Stimulated activated naive B cell treated with anti-CD40 and anti-IgM and Interleukin-4, amounts not matched to agents 10 μg/mL and 1 μg/mL and 100 μg/mL, for 72 hours (primary cell): Measurements from ENCODE around the gene NFE2L1.
A peak's percentile ranks its signal among the peaks of the same experiment; 100 is the strongest.
"Not testable (repeated sequence)": the region's sequence is repeated elsewhere in the genome, so short reads cannot be mapped to it uniquely, and the experiment has no call there.

ENCODE experiments used
- ATAC-seq, 2 donors: fragments of 150-1000 bp; cut with Tn5 transposase; replicated peaks; 2 replicates each; pipeline ENCODE4 v1.10.0; 2021; ENCODE audit warnings: moderate library complexity in 1 of 2
- DNase-seq: peaks from one replicate; pipeline ENCODE4 v3.0.0; 2021
- H3K27ac Mint-ChIP-seq: one replicate; pipeline ENCODE4 v1.8.0; 2022; ENCODE audit warnings: mild to moderate bottlenecking, mixed read lengths
- H3K27me3 Mint-ChIP-seq, 2 donors: one replicate each; pipeline ENCODE4 v1.8.0; 2022; ENCODE audit warnings: mixed read lengths in 2 of 2
- H3K36me3 Mint-ChIP-seq, 2 donors: one replicate each; pipeline ENCODE4 v1.8.0; 2022; ENCODE audit warnings: mixed read lengths in 2 of 2, mild to moderate bottlenecking in 1 of 2
- H3K4me1 Mint-ChIP-seq, 2 donors: one replicate each; pipeline ENCODE4 v1.8.0; 2022; ENCODE audit warnings: mixed read lengths in 2 of 2, mild to moderate bottlenecking in 1 of 2
- H3K4me3 Mint-ChIP-seq, 2 donors: one replicate each; pipeline ENCODE4 v1.8.0; 2022; ENCODE audit warnings: mild to moderate bottlenecking in 2 of 2, mixed read lengths in 2 of 2, moderate library complexity in 1 of 2
- H3K9me3 Mint-ChIP-seq, 2 donors: one replicate each; pipeline ENCODE4 v1.8.0; 2022; ENCODE audit warnings: mixed read lengths in 2 of 2, mild to moderate bottlenecking in 1 of 2

Gene NFE2L1

DNA sequence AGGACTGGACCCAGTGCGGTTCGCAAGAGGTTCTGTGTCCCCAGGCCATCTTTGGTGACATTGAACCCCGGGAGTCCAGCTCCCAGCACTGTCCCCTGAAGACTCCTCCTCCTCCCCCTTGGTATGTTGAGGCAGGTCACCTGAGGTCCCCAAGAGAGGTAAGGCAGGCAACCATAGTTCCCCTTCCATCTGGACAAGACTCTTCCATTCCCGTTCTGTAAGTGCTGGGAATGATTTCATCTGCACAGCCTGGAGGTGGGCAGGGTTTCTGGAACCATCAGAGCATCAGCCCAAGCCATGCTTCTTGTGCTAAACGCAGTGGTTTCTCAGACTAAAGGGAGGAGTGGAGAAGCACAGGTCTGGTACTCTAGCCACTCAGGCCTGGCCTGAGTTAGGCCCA is 35.5 kb upstream of the NFE2L1 start:
- Mint-ChIP-seq H3K9me3 (no peaks in the 10 kb centered on the region), H3K36me3 (no peaks in the 10 kb centered on the region), H3K27me3 (peaks cover 49% of the 10 kb centered on the region in 2 donors), H3K27ac (no peak overlapping the region), H3K4me3 (peak overlapping the region; percentile 83 to 86), H3K4me1 (peaks cover 12 to 27% of the 10 kb centered on the region in 2 donors)
- no peak for ATAC-seq
- no peak for DNase-seq

DNA sequence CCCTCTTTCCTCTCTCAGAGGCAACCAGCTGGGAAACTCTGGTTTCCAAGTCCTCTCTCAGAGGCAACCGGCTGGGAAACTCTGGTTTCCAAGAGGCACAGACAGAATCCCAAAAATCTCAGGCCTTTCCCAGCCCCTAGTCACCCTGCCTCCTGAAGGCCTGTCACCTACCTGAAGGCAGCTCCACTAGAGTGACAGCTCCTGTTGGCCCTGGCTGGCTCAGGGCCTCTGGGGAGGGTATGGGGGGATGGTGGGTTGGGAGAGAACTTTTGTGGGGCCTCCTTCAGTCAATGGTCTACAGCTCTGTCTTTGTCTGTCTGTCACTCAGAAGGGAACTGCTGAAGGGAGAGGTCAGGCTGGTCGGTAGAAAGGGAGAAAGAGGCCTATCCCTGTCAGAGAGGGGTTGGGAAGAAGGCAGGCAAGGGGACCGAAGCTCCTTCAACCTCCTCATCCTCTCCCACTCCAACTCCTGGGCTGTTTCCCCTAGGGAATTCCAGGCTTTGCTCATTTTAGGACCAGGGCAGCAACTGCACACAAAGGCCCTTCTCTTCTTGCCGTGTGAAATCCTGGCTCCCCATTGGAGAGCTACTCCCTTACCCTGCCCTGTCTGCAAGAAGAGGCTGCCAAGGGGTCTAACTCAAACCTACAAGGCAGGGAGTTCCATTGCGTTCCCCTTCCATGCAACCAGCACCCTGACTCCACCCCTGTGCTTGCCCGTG is 34.1 kb upstream of the NFE2L1 start:
- Mint-ChIP-seq H3K4me3 (no peak overlapping the region), H3K9me3 (no peaks in the 10 kb centered on the region), H3K27ac (peak overlapping the region; percentile 49), H3K36me3 (no peaks in the 10 kb centered on the region), H3K27me3 (peaks cover 46 to 48% of the 10 kb centered on the region in 2 donors), H3K4me1 (peaks cover 13 to 38% of the 10 kb centered on the region in 2 donors)
- DNase-seq (no peak), ATAC-seq (no peak)

DNA sequence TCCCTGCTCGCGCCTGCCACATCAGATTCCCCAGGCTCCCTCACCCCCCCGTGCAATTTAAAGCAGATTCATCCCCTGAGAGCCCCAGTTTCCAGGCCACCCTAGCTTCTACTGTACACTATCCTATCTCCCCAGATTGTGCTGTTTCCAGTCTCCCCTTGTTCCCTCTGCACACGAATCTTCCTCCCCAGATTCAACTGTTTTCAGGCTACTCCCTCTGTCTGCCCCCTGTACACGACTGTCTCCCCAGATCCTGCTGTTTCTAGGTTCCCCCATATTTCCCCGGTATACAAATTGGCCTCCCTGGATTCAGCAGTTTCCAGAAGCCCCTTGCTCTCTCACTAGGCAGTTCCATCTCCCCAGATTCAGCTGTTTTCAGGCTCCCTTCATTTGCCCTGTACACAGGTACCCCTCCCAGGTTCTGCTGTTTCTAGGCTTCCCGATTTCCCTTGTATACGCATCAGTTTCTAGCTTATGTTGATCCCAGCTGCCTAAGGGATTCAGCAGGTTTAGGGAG is 33.5 kb upstream of the NFE2L1 start:
- Mint-ChIP-seq H3K4me3 (no peak overlapping the region), H3K4me1 (peaks cover 13 to 38% of the 10 kb centered on the region in 2 donors), H3K27ac (no peak overlapping the region), H3K36me3 (no peaks in the 10 kb centered on the region), H3K9me3 (no peaks in the 10 kb centered on the region), H3K27me3 (peaks cover 45 to 47% of the 10 kb centered on the region in 2 donors)
- DNase-seq (no peak), ATAC-seq (no peak)

DNA sequence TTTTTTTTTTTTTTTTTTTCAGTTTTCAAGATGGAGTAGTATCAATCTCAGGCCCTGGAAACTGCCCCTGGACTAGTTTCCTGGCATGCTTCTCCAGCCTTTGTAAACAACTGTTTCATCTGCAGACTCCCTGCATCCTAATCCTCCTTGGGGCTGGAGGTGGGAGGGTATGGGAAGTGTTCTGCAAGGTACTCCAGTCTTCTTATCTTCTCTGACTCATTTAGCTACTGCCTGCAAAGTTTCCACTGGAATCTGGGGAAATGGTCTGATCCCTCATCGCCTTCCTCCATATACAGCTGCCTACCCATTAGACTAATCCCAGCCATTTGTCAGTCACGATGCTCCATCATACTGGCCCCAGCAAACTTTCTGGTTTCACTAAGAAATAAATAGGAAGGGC is 32.0 kb upstream of the NFE2L1 start:
- Mint-ChIP-seq H3K36me3 (no peaks in the 10 kb centered on the region), H3K4me3 (peak overlapping the region in 1 of 2 donors; percentile 14), H3K4me1 (peaks cover 13 to 37% of the 10 kb centered on the region in 2 donors), H3K27me3 (peaks cover 44 to 47% of the 10 kb centered on the region in 2 donors), H3K9me3 (no peaks in the 10 kb centered on the region), H3K27ac (no peak overlapping the region)
- no peak for DNase-seq
- ATAC-seq = no peak

DNA sequence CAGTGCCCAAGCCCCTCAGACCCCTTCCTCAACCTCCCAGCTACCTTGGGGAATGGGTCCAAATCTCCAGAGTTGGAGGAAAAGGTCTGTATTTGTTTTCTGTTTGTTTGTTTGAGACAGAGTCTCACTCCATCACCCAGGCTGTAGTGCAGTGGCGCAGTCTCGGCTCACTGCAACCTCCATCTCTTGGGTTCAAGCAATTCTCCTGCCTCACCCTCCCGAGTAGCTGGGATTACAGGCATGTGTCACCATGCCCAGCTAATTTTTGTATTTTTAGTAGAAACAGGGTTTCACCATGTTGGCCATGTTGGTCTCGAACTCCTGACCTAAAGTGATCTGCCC is 30.4 kb upstream of the NFE2L1 start:
- Mint-ChIP-seq H3K27me3 (peaks cover 41 to 44% of the 10 kb centered on the region in 2 donors), H3K4me3 (peak overlapping the region in 1 of 2 donors; percentile 70), H3K4me1 (peaks cover 3 to 21% of the 10 kb centered on the region in 2 donors)
- H3K27ac Mint-ChIP-seq, DNase-seq, H3K9me3 Mint-ChIP-seq, H3K36me3 Mint-ChIP-seq: not testable (repeated sequence)
- peak in 1 of 2 donors; percentile 26 for ATAC-seq

DNA sequence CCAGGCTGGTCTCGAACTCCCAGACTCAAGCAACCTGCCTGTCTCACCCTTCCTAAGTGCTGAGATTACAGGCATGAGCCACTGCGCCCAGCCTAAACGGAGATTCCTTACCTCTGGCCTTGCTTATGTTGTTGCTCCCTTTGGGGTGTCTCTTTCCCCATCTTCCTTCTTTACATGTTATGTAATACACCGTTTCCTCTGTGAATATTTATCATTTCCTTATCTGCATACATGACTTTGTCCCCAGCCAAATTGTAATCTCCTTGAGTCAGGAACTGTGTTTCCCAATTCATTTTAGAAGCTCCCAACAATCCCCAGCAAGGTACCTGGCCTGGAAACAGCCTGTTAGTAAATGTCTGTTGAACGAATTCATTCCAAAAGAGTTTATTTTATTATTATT is 26.2 kb upstream of the NFE2L1 start:
- Mint-ChIP-seq H3K36me3 (no peaks in the 10 kb centered on the region), H3K4me1 (peaks cover 26 to 54% of the 10 kb centered on the region in 2 donors), H3K9me3 (no peaks in the 10 kb centered on the region), H3K27me3 (peaks cover 30 to 44% of the 10 kb centered on the region in 2 donors), H3K4me3 (no peak overlapping the region), H3K27ac (no peak overlapping the region)
- ATAC-seq (no peak), DNase-seq (no peak)

DNA sequence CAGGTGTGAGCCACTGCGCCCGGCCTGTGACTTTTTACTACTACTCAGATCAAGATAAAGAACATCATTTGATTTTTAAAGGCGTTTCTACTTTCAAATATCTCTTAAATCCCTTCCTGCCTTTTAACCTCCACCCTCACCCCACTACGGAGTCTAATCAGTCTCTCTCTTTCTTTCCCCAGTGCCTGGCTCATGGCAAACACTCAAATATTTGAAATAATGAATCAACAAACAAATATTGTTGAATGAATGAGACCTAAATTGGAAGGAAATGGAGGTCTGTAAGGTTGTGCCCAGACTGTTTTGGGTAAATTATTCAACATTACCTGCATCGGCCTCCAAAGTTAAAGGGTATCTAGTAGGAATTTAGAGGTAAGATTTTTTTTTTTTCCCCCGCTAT is 25.3 kb upstream of the NFE2L1 start:
- Mint-ChIP-seq H3K4me3 (peak overlapping the region in 1 of 2 donors; percentile 94), H3K9me3 (no peaks in the 10 kb centered on the region), H3K27me3 (peaks cover 36 to 52% of the 10 kb centered on the region in 2 donors), H3K36me3 (no peaks in the 10 kb centered on the region), H3K4me1 (peaks cover 24 to 47% of the 10 kb centered on the region in 2 donors), H3K27ac (no peak overlapping the region)
- no peak for DNase-seq
- no peak for ATAC-seq

DNA sequence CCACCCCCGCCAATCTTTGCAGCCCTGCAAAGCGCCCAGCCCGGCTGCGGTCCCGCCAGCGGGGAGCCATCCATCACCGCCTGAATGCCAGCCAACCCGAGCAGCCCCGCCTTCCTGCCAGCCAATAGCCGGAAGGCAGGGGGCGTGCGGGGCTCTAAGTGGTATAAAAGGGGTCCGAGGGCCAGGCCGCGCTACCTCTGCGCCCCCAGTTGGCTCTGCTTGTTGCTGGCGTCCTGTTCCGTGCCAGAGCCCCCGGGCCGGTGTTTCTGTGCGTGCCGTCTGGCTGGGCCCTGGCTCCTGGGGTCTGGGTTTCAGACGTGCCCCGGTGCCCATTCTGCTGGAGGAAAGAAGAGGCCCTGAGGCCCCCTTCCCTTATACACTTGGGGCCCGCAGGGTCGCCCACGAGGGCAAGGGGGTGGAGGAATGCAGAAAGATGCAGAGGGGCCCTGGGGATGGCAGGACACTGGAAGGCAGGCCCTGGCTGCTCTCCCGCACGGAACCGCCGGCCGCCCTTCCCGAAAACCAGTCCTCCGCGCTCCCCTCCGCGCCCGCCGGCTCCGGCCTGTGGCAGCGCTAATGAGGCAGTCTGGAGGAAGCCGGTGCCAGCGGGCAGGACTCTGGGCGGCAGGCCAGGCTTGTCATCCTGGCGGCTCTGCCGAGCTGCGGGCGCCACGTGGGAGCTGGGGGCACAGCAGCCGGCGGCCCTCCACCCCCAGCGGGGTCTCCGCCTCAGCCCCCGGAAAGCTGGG is 24.6 kb upstream of the NFE2L1 start:
- DNase-seq (peak; percentile 14), ATAC-seq (peak; percentile 12 to 18)
- peak overlapping the region; percentile 54 for H3K27ac Mint-ChIP-seq
- H3K4me1 Mint-ChIP-seq = peaks cover 24 to 40% of the 10 kb centered on the region in 2 donors
- peak overlapping the region; percentile 77 to 94 for H3K4me3 Mint-ChIP-seq
- H3K36me3 Mint-ChIP-seq = no peaks in the 10 kb centered on the region
- no peaks in the 10 kb centered on the region for H3K9me3 Mint-ChIP-seq
- peaks cover 41 to 59% of the 10 kb centered on the region in 2 donors for H3K27me3 Mint-ChIP-seq

DNA sequence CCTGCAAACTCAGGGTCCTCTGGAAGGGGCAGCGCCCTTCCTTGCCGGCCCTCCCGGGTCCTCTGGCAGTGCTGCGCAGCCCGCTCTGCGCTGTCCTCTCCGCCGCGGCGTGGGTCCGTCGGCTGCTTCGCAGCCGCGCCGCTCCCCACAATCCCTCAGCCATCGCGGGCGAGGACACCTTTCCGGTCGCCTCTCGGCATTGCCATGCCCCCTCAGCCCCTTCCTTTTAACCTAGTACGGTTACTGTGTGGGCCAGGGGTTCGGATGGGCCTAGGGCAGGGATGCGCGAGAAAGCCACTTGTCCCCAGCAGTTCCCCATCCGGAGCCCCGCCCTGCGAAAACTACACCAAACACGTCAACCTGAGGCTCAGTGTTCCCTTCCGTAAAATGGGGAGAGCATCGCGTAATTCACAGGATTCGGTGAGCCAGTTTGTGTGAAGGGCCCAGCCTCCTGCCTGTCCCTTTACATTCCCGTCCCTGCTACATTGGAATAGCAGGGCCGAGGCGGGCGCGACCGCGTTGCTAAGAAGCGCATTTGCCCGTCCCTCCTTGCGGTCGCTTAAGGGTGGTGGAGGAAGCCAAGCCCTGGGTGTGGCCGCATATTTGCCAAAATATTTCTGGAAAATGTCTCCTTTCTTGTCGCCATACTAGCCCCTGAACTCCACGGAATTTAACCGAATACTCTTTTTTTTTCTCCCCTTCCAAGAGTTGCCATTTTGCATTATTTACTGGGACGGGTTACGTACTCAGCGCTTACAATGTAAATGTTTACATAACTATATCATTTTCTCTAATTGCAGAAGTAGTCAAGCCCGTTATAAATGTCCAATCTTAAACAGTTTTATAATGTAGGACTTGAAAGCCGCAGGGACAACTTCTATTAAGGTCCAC is 23.8 kb upstream of the NFE2L1 start:
- ATAC-seq (peak; percentile 1 to 4), DNase-seq (no peak)
- Mint-ChIP-seq H3K36me3 (no peaks in the 10 kb centered on the region), H3K4me3 (peak overlapping the region; percentile 93 to 94), H3K27ac (peak overlapping the region; percentile 73), H3K4me1 (peaks cover 24 to 39% of the 10 kb centered on the region in 2 donors), H3K27me3 (peaks cover 41 to 55% of the 10 kb centered on the region in 2 donors), H3K9me3 (no peaks in the 10 kb centered on the region)

DNA sequence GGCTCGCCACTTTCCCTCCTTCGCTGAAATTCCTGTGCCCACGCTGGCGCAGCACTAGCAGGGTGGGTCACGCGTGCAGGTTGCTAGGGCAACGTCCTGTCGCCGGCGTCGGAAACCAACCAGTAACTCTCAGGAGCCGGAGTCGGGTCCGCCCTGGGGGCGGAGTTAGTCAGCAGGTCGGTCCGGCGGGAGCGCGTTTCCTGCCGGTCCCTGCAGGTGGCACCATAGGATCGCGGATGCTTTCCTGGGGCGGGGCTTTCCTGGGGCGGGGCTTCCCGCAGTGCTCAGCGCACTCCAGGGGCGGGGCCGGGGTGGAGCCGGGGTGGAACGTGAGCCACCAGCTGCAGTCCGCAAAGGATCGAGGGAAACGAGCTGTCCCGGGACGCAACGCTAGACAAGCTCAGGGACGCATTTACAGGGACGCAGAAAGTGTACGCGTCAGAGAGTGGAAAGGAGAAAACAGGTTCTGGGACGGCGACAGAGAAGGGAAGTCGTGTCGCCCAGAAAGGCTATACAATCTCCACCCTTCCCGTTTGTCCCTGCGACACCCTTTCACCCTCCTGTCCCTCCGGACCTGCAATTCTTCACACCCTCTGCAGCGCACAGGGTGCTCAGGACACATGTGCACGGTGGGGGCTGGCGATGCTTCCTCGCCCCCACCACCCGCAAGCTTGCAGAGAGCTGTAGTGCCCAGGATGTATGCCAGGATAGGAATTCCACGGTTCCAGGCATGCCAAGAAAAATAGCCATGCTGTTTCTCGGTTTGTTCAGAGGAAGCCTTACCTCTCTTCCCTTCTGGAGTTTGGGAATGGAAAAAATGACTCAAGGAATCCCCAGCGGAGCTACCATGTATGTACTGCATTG is 22.9 kb upstream of the NFE2L1 start:
- ATAC-seq = peak; percentile 92 to 94
- H3K9me3 Mint-ChIP-seq = no peaks in the 10 kb centered on the region
- peaks cover 24 to 39% of the 10 kb centered on the region in 2 donors for H3K4me1 Mint-ChIP-seq
- no peaks in the 10 kb centered on the region for H3K36me3 Mint-ChIP-seq
- H3K27ac Mint-ChIP-seq = peak overlapping the region; percentile 68
- peak overlapping the region; percentile 93 to 94 for H3K4me3 Mint-ChIP-seq
- peak; percentile 90 for DNase-seq
- peaks cover 39 to 59% of the 10 kb centered on the region in 2 donors for H3K27me3 Mint-ChIP-seq

DNA sequence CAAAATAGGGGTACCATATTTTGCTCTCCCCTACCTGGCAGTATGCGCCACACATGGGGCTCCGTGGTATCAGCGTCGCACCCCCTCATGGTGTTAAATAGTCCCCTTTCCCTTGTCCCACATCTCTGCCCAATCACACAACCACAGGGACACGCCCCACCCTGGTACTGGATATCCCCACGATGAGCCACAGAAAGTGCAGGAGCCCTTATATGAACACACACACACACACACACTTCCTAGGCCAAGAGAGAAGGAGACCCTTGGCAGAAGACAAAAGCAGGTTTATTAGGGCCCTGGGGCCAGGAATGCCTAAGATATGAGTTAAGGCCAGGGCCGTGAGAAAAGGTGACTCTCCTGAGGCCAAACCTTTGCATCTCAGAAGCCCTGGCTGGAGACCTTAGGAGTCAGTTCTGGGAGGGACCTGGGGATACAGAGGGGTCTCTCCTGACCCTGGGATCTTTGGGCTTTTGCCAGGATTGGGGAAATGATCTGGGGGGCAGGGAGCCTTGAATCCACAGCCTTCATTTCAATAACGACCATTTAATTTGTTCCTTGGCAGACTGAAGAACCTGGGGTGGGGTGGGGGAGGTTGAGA is 22.2 kb upstream of the NFE2L1 start:
- ATAC-seq (no peak), DNase-seq (no peak)
- peak overlapping the region; percentile 93 to 94 for H3K4me3 Mint-ChIP-seq
- no peaks in the 10 kb centered on the region for H3K36me3 Mint-ChIP-seq
- H3K27ac Mint-ChIP-seq = no peak overlapping the region
- H3K4me1 Mint-ChIP-seq = peaks cover 24 to 39% of the 10 kb centered on the region in 2 donors
- H3K27me3 Mint-ChIP-seq = peaks cover 44 to 62% of the 10 kb centered on the region in 2 donors
- H3K9me3 Mint-ChIP-seq = no peaks in the 10 kb centered on the region

DNA sequence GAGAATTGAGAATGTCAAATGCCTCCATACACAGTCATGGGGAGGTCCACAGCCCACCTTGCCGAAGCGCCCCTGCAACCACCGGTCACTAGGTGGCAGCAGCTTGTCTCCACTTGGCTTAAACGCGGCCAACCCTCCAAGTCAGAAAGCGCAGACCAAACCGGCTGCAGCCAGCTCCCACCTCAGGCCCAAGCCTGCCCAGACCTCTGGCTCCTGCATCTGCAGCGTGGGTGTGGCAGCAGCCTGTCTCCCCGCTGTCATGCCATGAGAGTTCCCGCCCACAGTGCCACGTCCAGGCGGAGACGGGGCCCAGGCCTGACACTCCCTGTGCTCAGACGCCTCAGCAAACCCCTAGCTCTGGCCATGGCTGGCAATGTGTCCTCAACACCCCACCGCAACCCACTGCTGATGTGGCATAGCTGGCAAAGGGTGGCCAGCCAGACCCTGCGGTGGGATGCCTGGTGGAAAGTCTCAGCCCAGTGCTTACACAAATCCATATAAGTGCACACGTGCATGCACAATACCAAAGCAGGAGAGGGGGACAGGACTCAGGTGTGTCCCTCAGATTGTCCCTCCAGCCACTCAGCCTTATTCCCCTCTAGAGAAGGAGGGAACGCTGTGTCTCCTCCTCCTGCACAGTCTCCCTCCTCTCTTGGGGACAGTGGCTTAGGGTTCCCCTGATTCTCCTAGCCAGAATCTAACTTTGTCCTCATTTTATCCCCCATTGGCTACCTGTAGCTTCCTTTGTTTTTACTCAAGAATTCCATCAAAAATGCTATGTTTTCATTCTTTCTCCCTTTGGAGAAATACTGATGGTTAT is 21.4 kb upstream of the NFE2L1 start:
- Mint-ChIP-seq H3K9me3 (no peaks in the 10 kb centered on the region), H3K4me1 (peaks cover 24 to 39% of the 10 kb centered on the region in 2 donors), H3K27me3 (peaks cover 43 to 62% of the 10 kb centered on the region in 2 donors), H3K4me3 (no peak overlapping the region), H3K36me3 (no peaks in the 10 kb centered on the region), H3K27ac (no peak overlapping the region)
- peak; percentile 48 to 51 for ATAC-seq
- DNase-seq = peak; percentile 70
